ENCODE results near the gene CASKIN1.
A peak's percentile ranks its signal among the peaks of the same experiment; 100 is the strongest.

Gene CASKIN1

GRCh38 chr16:2173916-2174315, 22.5 kb downstream of the CASKIN1 start:
- no peak for DNase-seq

- DNase-seq, result no peak
These were observed 23.0 kb downstream of the CASKIN1 start for GRCh38 chr16:2173366-2173765.

GRCh38 chr16:2172688-2173335, 23.6 kb downstream of the CASKIN1 start:
- no peak for DNase-seq

- no peak for DNase-seq
These were observed 24.7 kb downstream of the CASKIN1 start for GRCh38 chr16:2171601-2172178.

GRCh38 chr16:2170587-2171435, 25.6 kb downstream of the CASKIN1 start:
- DNase-seq, result no peak

- no peak for DNase-seq
These were observed 26.3 kb downstream of the CASKIN1 start for GRCh38 chr16:2170080-2170479.

GRCh38 chr16:2167068-2167638, 29.3 kb downstream of the CASKIN1 start:
- DNase-seq, result no peak

GRCh38 chr16:2166263-2167067, 29.9 kb downstream of the CASKIN1 start:
- DNase-seq, result no peak

- DNase-seq, result no peak
These were observed 30.5 kb downstream of the CASKIN1 start for GRCh38 chr16:2165861-2166260.

GRCh38 chr16:2163211-2163881, 33.1 kb downstream of the CASKIN1 start:
- DNase-seq, result peak in 2 of 5 donors; percentile 30 to 35

- DNase-seq, result no peak
These were observed 33.7 kb downstream of the CASKIN1 start for GRCh38 chr16:2162676-2163118.

GRCh38 chr16:2161911-2162310, 34.5 kb downstream of the CASKIN1 start:
- no peak for DNase-seq

GRCh38 chr16:2160915-2161551, 35.4 kb downstream of the CASKIN1 start:
- no peak for DNase-seq

- no peak for DNase-seq
These were observed 37.1 kb downstream of the CASKIN1 start for GRCh38 chr16:2159175-2159838.

- no peak for DNase-seq
These were observed 38.2 kb downstream of the CASKIN1 start for GRCh38 chr16:2158262-2158638.

- no peak for DNase-seq
These were observed 38.7 kb downstream of the CASKIN1 start for GRCh38 chr16:2157480-2158261.

- DNase-seq, result no peak
These were observed 39.6 kb downstream of the CASKIN1 start for GRCh38 chr16:2156849-2157224.

- no peak for DNase-seq
These were observed 40.2 kb downstream of the CASKIN1 start for GRCh38 chr16:2155977-2156848.
